ENCODE results near the gene SSRP1.

Gene SSRP1

GRCh38 chr11:57335023-57335342 lies 709 bp downstream of the SSRP1 start:
- DNase-seq: no peak

GRCh38 chr11:57332694-57333440 lies 2.8 kb downstream of the SSRP1 start:
- DNase-seq: no peak

DNA sequence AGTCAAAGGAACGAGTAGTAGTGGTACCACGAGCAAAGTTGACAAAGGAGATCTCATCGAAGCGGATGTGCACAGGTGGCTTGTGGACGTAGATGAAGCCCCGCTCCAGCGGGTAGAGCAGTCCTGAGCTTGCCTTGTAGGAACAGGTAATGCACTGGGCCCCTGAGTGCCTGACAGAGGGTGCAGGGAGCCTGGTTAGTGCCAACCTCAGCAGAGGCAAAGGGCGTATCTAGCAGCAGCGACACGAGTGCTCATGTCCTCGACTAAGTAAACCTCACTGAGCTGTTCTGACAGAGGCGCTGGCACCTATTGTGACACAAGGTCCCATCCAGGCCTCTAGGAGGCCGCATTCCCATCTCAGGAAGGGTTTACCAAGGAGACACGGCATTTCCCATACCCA lies 4.0 kb downstream of the SSRP1 start:
- DNase-seq: no peak

- no peak for DNase-seq
These were observed 5.7 kb downstream of the SSRP1 start for GRCh38 chr11:57330029-57330428.

- DNase-seq: no peak
These were observed 8.0 kb downstream of the SSRP1 start for GRCh38 chr11:57327721-57328120.

DNA sequence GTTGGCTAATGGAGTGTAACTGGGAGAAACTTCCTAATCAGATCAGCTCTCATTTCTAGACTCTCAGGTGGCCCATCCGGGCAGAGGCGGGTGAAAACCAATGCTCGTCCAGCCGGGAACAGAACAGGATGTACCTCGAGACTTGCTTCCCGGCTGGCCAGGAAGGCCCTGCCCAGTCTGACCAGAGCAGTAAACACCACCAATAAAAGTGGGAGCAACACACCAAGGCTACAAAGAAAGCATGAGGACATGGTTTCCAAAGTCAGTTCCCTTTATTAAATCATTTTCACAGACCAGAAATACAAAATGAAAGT lies 10.0 kb downstream of the SSRP1 start:
- no peak for DNase-seq

DNA sequence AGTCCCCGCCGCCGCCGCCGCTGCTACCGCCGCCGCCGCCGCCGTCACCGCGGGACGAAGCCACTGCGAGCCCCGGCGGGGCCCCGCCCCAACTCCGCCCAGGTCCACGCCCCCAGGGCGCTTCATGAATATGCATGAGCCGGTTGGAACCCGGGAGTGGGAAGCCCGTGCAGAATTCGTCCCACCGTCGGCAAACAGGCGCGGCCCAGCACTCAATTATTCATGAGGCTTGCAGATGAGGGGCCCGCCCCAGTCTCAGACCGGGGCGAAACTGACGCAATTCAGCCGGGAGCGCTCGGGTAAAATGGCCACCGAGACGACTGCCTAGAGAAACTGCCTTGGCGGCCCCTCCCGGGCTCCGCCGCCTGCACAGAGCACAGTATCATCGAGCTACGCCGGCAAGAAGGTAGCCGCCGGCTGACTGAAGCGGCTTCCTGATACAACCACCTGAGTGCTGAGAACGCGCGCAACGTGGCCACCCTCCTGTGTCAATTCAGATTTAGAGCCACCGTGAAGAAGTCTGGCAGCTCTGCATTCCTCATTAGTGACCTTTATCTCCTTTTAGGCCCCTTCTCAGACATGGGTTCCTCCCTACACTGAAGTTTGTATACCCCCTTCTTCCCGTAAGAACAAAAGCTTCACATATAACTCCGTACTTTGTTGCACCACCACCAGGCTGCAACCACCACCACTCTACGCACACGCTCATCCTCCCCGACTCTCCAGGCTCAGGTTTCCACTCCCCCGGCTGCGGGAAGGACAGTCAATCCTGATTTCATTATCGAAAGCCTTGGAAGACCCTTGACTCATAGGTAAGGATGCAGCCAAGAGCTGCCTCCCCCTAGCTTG lies 10.6 kb downstream of the SSRP1 start, which contains the start of gene TNKS1BP1:
Gene TNKS1BP1 (minus strand): TSS at position 67 of the 849 bp plus-strand sequence. CDS start 3,067 bp downstream, outside the sequence.
- peak; percentile 84 for DNase-seq

DNA sequence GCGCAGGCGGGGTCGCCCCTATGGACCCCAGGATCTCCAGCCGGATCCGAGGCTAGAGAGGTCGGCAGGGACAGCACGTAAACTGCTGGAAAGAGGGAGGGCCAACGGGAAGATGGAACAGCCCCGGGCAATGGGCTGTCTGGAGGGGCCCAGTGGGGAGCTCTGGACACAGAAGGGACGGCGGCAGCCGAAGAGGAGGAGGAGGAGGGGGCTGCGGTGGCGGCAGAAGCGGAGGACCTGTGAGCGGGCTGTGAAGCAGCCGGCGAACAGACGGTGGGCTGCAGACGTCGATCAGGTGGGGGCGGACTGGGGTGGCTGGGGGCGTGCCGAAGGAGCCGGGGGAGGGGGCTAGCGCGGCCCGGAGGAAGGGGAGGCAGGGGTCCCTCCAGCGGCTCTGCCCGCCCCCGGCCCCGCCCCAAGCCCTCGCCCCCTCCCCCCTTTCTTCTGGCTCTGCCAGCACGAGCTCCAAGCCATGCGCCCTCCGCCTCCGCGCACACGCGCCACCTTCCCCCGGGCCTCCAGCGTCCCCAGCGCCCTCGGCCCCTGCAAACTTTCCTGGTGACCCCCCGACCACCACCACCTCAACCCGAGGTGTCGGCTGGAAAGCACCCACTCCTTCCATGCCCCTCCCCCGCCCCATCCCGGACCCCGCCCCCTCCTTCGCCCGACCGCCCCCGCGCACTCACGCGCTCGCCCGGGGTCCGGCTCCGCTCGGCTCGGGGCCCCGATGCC lies 11.4 kb downstream of the SSRP1 start:
- peak; percentile 23 for DNase-seq

DNA sequence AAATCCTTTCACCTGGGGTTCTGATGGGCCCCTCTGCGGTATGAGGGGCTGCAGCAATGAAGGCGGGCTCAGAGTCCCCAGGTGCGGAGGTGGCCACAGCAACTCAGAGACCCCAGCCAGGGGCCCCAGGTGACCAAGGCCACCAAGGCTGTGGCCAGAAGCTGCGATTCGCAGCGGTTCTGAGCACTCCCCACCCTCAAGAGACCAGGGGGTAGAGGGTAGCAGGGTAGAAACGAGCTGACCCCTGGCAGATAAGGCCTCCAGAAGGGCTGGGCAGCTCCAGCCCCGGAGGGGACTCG lies 11.9 kb downstream of the SSRP1 start:
- no peak for DNase-seq

DNA sequence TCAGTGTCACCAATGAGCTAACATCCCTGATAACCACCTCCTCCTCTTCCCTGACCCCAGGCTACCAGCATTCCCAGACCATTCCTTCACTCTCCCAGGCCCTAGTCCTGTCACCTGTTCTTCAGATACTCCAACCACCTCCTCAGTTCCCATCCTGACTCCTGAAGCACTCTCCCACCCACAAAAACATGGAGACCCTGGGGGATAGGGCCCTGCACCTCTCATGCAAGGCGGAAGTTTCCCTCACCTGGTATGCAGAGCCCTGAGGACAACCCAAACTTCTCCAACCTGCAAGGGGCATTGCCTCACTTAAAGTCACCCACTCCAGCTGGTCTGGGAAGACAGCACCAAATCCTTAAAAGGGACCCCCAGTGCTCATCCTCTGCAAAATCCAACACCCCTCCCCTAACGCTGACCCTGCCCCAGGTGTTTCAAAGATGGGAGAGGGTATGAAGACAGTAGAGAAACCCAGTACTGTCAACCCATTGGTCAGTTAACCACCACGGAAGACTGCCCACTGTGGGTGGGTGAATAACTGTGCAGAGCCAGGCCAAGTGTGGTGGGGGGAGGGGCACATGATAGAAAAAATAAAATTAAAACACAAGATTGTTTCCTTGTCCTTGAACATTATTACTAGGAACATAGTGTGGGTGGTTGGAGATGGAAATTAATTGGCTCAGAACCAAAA lies 12.4 kb downstream of the SSRP1 start:
- DNase-seq: no peak

DNA sequence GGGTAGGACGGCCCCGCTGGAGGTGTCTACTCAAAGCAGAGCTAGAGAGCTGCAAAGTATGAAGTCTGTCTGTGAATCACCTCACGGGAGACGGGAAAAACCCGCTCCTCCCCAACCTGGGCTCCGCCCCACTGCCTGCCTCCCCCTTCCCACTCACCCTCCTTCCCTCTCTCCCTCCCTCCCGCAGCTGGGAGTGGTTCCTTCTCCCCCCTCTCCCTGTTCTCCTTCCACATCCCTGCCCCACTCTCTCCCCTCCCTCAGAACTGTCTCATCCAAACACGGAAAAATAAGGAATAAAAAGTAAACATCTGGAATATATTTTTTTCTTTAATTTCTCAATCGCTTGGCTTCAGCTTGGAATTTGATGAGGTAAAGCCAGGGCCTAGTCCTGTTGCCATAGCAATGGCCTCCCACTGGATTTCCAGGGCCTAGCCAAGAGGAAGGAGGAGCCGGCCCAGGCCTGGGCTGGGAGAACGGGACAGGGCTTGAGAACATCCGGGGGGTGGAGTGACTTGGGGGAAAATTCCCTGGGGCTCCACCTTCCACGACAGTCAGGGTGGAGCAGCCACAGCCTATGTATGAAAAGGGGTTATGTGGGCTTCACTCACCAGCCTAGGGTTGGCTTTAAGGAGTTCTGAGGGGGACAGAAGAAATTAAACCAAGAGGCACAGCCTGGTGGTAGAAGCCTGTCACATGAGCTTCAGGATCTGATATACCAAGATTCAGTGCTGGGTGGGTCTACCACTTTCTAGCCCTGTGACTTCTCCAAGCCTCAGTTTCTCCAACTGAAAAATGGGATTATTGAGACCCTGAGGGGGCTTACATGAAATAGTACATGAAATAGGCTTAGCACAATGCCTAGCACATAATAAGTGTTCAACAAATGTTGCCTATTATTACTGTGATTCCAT lies 13.2 kb downstream of the SSRP1 start:
- no peak for DNase-seq

DNA sequence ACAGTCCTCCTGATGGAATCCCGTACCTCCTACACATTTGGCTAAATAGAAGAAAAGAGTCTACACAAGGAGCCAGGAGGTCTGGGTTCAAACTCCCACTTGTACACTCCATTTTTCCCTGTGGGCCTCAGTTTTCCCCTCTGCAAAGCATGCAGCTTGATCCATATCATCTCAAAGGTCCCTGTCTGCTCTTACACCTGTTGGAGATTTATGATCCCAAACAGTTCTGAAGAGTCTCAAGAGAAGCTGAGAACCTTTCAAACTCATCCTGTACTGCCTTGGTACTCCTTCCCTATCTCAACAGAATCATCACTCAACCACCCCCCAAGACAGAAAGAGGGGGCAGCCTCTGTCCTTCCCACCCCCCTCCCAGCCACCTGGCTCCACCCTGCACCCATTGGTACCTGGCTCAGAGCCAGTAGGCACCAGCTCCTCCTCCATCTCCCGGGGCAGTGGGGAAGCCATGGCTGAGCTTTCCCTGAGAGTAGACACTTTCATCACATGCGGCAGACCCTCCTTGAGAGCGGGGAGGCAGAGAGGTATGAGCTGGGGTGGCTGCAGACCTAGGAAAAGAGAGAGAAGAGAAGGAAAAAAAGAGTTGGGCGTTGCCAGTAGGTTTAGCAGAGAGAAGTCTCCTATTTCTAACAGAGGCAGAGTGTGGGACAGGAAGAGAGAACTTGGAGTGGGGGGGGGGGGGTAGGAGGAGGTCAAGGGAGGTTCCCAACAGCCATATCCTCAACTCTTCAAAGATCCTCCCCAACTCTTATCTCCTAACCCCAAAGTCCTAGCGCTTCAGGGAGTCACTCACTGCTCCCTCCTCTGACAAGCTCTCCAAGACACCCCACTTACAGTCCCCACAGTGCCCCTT lies 14.1 kb downstream of the SSRP1 start:
- DNase-seq: no peak

DNA sequence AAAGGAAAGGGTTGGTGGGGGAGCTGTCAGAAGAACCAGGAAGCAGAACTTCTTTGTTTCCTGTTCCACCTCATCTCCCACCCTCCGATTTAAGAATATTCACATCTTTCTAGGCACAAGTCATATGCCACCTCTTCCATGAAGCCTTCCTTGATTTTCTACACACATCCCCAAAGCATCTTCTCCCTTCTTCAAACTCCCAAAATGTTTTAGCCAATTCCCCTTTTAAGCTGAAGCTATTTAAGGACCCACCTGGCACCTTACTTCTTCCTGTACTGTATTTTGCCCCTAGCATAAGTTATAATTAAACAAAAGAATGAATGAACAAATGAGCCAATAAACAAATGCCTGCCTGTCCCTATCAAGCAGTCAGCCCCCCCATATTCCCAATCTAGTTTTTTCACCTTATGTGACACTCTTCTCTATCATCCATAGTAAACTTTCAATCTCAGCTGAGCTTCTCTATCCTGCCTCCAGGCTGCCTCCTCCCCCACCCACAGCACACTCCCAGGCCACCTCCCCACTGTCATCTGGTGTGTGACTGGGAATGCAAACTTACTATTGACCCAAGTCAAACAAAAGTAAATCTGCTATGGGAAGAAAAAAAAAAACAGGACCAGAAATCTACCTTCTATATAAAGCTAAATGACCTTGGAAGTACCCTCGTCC lies 14.8 kb downstream of the SSRP1 start:
- no peak for DNase-seq

GRCh38 chr11:57320067-57320718 lies 15.5 kb downstream of the SSRP1 start:
- DNase-seq: no peak

- no peak for DNase-seq
These were observed 17.5 kb downstream of the SSRP1 start for GRCh38 chr11:57318178-57318577.

- DNase-seq: no peak
These were observed 19.7 kb downstream of the SSRP1 start for GRCh38 chr11:57316017-57316416.

GRCh38 chr11:57315491-57315890 lies 20.2 kb downstream of the SSRP1 start:
- DNase-seq: no peak

DNA sequence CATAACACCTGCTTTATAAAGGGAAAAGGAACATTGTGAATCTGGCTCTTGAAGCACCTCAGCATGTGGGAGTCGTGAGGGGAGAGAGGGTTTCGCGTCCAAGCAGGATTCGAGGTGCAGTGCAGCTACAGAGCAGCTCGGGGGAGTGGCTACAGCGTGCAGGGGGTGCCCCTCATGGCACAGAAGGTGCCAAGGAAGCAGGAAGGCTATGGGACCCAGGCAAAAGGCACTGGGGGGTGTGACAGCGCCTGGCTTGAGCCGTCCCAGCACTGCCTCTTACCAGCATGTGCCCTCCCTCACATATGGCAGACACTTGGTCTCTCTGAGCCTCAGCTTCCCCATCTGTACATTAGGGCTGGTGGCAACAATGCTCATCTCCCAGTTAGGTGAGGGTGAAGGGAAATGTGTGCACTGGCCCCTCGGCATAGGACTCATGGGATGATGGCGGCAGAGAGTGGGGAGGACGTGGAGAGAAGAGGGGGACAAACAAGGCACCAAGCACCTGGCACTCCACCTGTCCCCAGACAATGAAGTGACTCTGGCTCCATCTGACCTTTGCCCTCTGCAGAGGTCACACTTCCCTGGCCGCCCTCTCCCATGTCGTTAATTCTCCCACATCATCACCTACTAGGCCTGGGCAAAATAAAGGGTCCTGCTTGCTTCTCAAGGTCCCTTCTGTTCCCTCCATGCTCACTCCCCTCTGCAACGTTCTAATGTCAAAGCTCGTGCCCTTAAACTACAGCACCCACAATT lies 21.3 kb downstream of the SSRP1 start:
- DNase-seq: no peak

DNA sequence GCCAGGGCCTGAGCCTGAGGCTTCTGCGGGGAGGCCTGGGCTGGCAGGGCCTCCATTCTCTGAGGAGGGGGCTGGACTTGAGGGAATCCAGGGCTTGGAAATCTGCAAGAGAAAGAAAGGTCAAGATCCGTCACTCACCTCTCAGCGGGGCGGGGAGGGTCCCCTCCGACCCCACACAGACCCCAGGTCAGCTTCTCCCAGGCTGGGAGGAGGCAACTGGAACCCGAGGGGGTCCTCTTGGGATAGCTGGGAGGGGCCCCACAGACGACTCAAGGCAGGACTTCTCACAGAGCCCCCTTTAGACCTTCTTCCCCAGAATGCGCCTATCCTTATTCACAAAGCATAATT lies 21.9 kb downstream of the SSRP1 start:
- no peak for DNase-seq
